ENCODE data around the gene ECE1. TPM values are rescaled to one million over a fixed set of nuclear protein-coding genes. Genes with fewer than 3 reads are reported as not detected.

The ECE1 gene
- total and polyA plus RNA-seq, 9 of the 15 experiments (the other 6 are each of a cell fraction or from before 2014, with no cell fraction given): 0.56 to 34.8 (median 11.0) TPM

DNA sequence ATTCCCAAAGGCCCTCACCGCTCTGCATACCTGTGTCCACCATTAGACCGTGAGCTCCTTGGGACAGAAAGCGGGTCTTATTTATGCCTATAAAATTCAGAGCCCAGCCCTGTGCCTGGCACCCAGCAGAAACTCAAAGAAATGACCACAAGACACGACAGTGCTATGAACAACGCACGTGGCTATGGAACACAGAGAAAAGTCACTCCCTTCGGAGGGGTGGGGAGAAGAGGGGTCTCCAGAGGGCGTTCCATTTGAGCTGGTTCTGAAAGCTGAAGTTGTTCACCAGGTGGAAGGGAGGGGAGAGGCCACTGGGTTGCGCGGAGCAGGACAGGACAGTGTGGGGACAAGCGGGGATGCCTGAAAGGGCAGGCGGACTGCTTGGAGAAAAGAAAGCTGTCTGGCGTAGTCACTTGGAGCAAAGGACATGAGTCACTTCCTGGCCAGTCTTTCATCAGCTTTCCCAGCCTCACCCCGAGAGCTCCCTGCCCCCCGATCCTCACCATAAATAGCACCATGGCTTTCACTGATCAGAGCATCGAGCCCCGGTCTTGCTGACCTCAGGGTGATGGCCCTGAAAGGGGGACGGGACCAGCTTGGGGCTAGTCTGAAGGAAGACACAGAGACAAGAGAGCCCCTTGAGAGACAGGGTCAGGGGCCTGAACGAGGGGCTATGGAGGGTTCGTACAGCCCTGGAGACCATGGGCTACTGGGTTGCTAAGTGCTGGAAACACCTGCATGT is 28.5 kb downstream of the ECE1 start (continued):
- TF ChIP-seq SRF (CRISPR knock-in tag; IDR thresholded peaks at IDR 0.05) (peak in 1 of 2 experiments; percentile 59; a peak in 2 of 4 replicates), CXXC5 (CRISPR knock-in tag; IDR thresholded peaks at IDR 0.05) (peak; percentile 71; the same call in 1 of the 2 replicates), THRA (IDR thresholded peaks at IDR 0.05) (no peak), KLF1 (tag; IDR thresholded peaks at IDR 0.05) (no peak; the same call in 1 of the 2 replicates), CHD1 (IDR thresholded peaks at IDR 0.05; ENCODE audit: low read length) (no peak), VEZF1 (CRISPR knock-in tag; IDR thresholded peaks at IDR 0.05) (no peak; the same call in 1 of the 2 replicates), TRIM28 (IDR thresholded peaks at IDR 0.05) (peak; percentile 76; the same call in 1 of the 2 replicates), EP300 (IDR thresholded peaks at IDR 0.05; ENCODE audit: low read length) (peak; percentile 71), KLF10 (CRISPR knock-in tag; IDR thresholded peaks at IDR 0.05) (no peak), CBX3 (IDR thresholded peaks at IDR 0.05; ENCODE audit: borderline replicate concordance in 1 of 2, low read length in 2 of 2) (peak in 1 of 2 experiments; percentile 55; a peak in 1 of 3 replicates), TEAD2 (tag; IDR thresholded peaks at IDR 0.05) (no peak), ZNF277 (CRISPR knock-in tag; IDR thresholded peaks at IDR 0.05; ENCODE audit: borderline replicate concordance) (no peak), POLR2H (tag; IDR thresholded peaks at IDR 0.05; ENCODE audit: low read depth) (peak; percentile 89; the same call in 1 of the 2 replicates), DDX20 (tag; IDR thresholded peaks at IDR 0.05; ENCODE audit: low read depth) (no peak)
- TF ChIP-seq, protein P1, sequence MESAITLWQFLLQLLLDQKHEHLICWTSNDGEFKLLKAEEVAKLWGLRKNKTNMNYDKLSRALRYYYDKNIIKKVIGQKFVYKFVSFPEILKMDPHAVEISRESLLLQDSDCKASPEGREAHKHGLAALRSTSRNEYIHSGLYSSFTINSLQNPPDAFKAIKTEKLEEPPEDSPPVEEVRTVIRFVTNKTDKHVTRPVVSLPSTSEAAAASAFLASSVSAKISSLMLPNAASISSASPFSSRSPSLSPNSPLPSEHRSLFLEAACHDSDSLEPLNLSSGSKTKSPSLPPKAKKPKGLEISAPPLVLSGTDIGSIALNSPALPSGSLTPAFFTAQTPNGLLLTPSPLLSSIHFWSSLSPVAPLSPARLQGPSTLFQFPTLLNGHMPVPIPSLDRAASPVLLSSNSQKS (CRISPR knock-in tag; IDR thresholded peaks at IDR 0.05): no peak
- TF ChIP-seq, protein P2, sequence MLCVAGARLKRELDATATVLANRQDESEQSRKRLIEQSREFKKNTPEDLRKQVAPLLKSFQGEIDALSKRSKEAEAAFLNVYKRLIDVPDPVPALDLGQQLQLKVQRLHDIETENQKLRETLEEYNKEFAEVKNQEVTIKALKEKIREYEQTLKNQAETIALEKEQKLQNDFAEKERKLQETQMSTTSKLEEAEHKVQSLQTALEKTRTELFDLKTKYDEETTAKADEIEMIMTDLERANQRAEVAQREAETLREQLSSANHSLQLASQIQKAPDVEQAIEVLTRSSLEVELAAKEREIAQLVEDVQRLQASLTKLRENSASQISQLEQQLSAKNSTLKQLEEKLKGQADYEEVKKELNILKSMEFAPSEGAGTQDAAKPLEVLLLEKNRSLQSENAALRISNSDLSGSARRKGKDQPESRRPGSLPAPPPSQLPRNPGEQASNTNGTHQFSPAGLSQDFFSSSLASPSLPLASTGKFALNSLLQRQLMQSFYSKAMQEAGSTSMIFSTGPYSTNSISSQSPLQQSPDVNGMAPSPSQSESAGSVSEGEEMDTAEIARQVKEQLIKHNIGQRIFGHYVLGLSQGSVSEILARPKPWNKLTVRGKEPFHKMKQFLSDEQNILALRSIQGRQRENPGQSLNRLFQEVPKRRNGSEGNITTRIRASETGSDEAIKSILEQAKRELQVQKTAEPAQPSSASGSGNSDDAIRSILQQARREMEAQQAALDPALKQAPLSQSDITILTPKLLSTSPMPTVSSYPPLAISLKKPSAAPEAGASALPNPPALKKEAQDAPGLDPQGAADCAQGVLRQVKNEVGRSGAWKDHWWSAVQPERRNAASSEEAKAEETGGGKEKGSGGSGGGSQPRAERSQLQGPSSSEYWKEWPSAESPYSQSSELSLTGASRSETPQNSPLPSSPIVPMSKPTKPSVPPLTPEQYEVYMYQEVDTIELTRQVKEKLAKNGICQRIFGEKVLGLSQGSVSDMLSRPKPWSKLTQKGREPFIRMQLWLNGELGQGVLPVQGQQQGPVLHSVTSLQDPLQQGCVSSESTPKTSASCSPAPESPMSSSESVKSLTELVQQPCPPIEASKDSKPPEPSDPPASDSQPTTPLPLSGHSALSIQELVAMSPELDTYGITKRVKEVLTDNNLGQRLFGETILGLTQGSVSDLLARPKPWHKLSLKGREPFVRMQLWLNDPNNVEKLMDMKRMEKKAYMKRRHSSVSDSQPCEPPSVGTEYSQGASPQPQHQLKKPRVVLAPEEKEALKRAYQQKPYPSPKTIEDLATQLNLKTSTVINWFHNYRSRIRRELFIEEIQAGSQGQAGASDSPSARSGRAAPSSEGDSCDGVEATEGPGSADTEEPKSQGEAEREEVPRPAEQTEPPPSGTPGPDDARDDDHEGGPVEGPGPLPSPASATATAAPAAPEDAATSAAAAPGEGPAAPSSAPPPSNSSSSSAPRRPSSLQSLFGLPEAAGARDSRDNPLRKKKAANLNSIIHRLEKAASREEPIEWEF (CRISPR knock-in tag; IDR thresholded peaks at IDR 0.05): no peak
